Mucosa of gallbladder (tissue), 1 donor: Measurements from ENCODE around the gene TSACC. TPM values are rescaled to one million over a fixed set of nuclear protein-coding genes. Genes with fewer than 3 reads are reported as not detected.

Experiments used
- DNase-seq: peaks from one replicate; pipeline ENCODE4 v3.0.0-alpha.2; 2020; ENCODE audit warnings: low spot score
- total RNA-seq: library from RNA; stranded (reverse); gene quantifications from one replicate; pipeline ENCODE4 v1.2.1, GENCODE V29; 2021
- donor health status: DM: no; HTN: no; CAD: no.

The TSACC gene
- total RNA-seq, 1 donor from 2014 or later = not detected

- DNase-seq = no peak
Measured at GRCh38 chr1:156394082-156394481, 55.8 kb downstream of the TSACC start.

GRCh38 chr1:156394835-156395461 is 56.6 kb downstream of the TSACC start:
- no peak for DNase-seq

Other genes with a start within 250 kb of the TSACC start
- gene LMNA, start 223.8 kb upstream of the TSACC start, total RNA-seq = 293 TPM
- 24.4 TPM for gene SEMA4A, start 184.9 kb upstream of the TSACC start, total RNA-seq
- 25.0 TPM for gene SLC25A44, start 144.4 kb upstream of the TSACC start, total RNA-seq
- gene PMF1, start 125.5 kb upstream of the TSACC start, total RNA-seq = 43.4 TPM
- 3.0 TPM for gene BGLAP, start 96.3 kb upstream of the TSACC start, total RNA-seq
- 7.6 TPM for gene PAQR6, start 90.5 kb upstream of the TSACC start, total RNA-seq
- 107 TPM for gene SMG5, start 55.7 kb upstream of the TSACC start, total RNA-seq
- 9.6 TPM for gene TMEM79, start 54.2 kb upstream of the TSACC start, total RNA-seq
- gene GLMP, start 42.8 kb upstream of the TSACC start, total RNA-seq = 67.1 TPM
- not detected for gene VHLL, start 39.2 kb upstream of the TSACC start, total RNA-seq
- 202 TPM for gene CCT3, start 234 bp upstream of the TSACC start, total RNA-seq
- gene RHBG, start 30.7 kb downstream of the TSACC start, total RNA-seq = 0.29 TPM
- 57.8 TPM for gene MEF2D, start 162.2 kb downstream of the TSACC start, total RNA-seq
- 2.5 TPM for gene IQGAP3, start 234.0 kb downstream of the TSACC start, total RNA-seq
- 0.60 TPM for gene TTC24, start 241.2 kb downstream of the TSACC start, total RNA-seq